Smooth muscle cell (in vitro differentiated cells): ENCODE measurements around the gene GIT2. TPM values are rescaled to one million over a fixed set of nuclear protein-coding genes. Genes with fewer than 3 reads are reported as not detected.

Source experiments
- DNase-seq: peaks from one replicate; lab custom pipeline; 2025; ENCODE audit not compliant: unreplicated experiment; lab: John Stamatoyannopoulos, UW
- H2AFZ ChIP-seq: fragments of 200-600 bp; sonication (generic); 2 replicates; pipeline ENCODE4 v1.6.0; 2016; ENCODE audit warnings: antibody characterized with exemption, low read depth, mild to moderate bottlenecking
- H3F3A ChIP-seq: fragments of 200-600 bp; sonication (generic); 2 replicates; pipeline ENCODE4 v1.6.0; 2017; ENCODE audit warnings: antibody characterized with exemption, low read depth
- H3K27ac ChIP-seq: fragments of 200-600 bp; sonication (generic); 2 replicates; pipeline ENCODE4 v1.5.1; 2016; ENCODE audit warnings: low read depth, mild to moderate bottlenecking
- H3K27me3 ChIP-seq: fragments of 200-600 bp; sonication (generic); 2 replicates; pipeline ENCODE4 v1.6.1; 2016; ENCODE audit warnings: low read depth, mild to moderate bottlenecking
- H3K36me3 ChIP-seq: fragments of 200-600 bp; sonication (generic); 2 replicates; pipeline ENCODE4 v1.5.1; 2016; ENCODE audit warnings: low read depth
- H3K4me1 ChIP-seq: fragments of 200-600 bp; sonication (generic); 2 replicates; pipeline ENCODE4 v1.5.1; 2016; ENCODE audit warnings: low read depth
- H3K4me2 ChIP-seq: fragments of 200-600 bp; sonication (generic); 2 replicates; pipeline ENCODE4 v1.6.0; 2016; ENCODE audit warnings: mild to moderate bottlenecking
- H3K4me3 ChIP-seq: fragments of 200-600 bp; sonication (generic); 2 replicates; pipeline ENCODE4 v1.5.1; 2016; ENCODE audit warnings: mild to moderate bottlenecking
- H3K79me2 ChIP-seq: fragments of 200-600 bp; sonication (generic); 2 replicates; pipeline ENCODE4 v1.6.0; 2016; ENCODE audit warnings: low read depth, mild to moderate bottlenecking
- H3K9ac ChIP-seq: fragments of 200-600 bp; sonication (generic); 2 replicates; pipeline ENCODE4 v1.6.0; 2016; ENCODE audit warnings: low read depth
- H3K9me3 ChIP-seq: fragments of 200-600 bp; sonication (generic); replicated peaks from 2 replicates; pipeline ENCODE4 v1.5.1; 2016; ENCODE audit warnings: low read depth
- H4K20me1 ChIP-seq: fragments of 200-600 bp; sonication (generic); 2 replicates; pipeline ENCODE4 v1.6.0; 2016; ENCODE audit warnings: low read depth
- CTCF ChIP-seq: fragments of 200-600 bp; sonication (generic); IDR thresholded peaks from 2 replicates; pipeline ENCODE4 v1.5.1; 2017; ENCODE audit warnings: borderline replicate concordance, mild to moderate bottlenecking, antibody characterized with exemption; ENCODE audit not compliant: insufficient read depth, poor library complexity, severe bottlenecking
- WGBS: methylation state at CpG from one replicate; pipeline ENCODE4 v1.1.7; 2016; ENCODE audit warnings: low lambda C conversion rate; 5-methylcytosine and 5-hydroxymethylcytosine counted together
- polyA plus RNA-seq: library from polyadenylated mRNA; unstranded; fragments of >200 nt; fragmentation: Nextera tagmentation; extraction: Ambion mirVana; gene quantifications from 2 replicates; pipeline ENCODE4 v1.2.1, GENCODE V29; 2016
- total RNA-seq: library from RNA; depleted of rRNA; stranded (reverse); fragments of >200 nt; gene quantifications from 2 replicates; pipeline ENCODE4 v1.2.3, GENCODE V29; 2014

GIT2 gene
- total and polyA plus RNA-seq, 2 experiments from 2014 or later, result 20.3 to 27.3 TPM

- WGBS, result 91% methylated on average over 5 of the region's 5 CpGs
- no peak for TF ChIP-seq CTCF
- Histone ChIP-seq H3K4me1 (peaks cover 10% of the 10 kb centered on the region), H3K79me2 (no peaks in the 10 kb centered on the region), H4K20me1 (peaks cover 19% of the 10 kb centered on the region), H3K4me2 (peak overlapping the region; percentile 58), H3K4me3 (no peak overlapping the region), H2AFZ (no peak overlapping the region), H3K27ac (peak overlapping the region; percentile 77), H3K36me3 (peaks cover 7% of the 10 kb centered on the region), H3K9ac (no peak overlapping the region), H3K27me3 (no peaks in the 10 kb centered on the region), H3K9me3 (no peaks in the 10 kb centered on the region), H3F3A (peaks cover 12% of the 10 kb centered on the region)
- DNase-seq, result no peak
Observed at GRCh38 chr12:110023059-110023980, 27.2 kb upstream of the GIT2 start.

GRCh38 chr12:110020956-110021355 is 24.8 kb upstream of the GIT2 start:
- no peak for TF ChIP-seq CTCF
- no peak overlapping the region for H3K4me3 ChIP-seq
- no peaks in the 10 kb centered on the region for H3K9me3 ChIP-seq
- H3K27ac ChIP-seq, result no peak overlapping the region
- peaks cover 21% of the 10 kb centered on the region for H3K36me3 ChIP-seq
- H4K20me1 ChIP-seq, result peaks cover 19% of the 10 kb centered on the region
- H3K79me2 ChIP-seq, result no peaks in the 10 kb centered on the region
- H3K4me2 ChIP-seq, result no peak overlapping the region
- peaks cover 10% of the 10 kb centered on the region for H3K4me1 ChIP-seq
- DNase-seq, result no peak
- 96% methylated on average over 4 of the region's 4 CpGs for WGBS
- H3F3A ChIP-seq, result peaks cover 12% of the 10 kb centered on the region
- no peak overlapping the region for H2AFZ ChIP-seq
- no peaks in the 10 kb centered on the region for H3K27me3 ChIP-seq
- H3K9ac ChIP-seq, result no peak overlapping the region

- Histone ChIP-seq H3K36me3 (peaks cover 30% of the 10 kb centered on the region), H4K20me1 (no peaks in the 10 kb centered on the region), H3K27ac (no peak overlapping the region), H3K27me3 (no peaks in the 10 kb centered on the region), H3K9me3 (no peaks in the 10 kb centered on the region), H2AFZ (no peak overlapping the region), H3F3A (no peaks in the 10 kb centered on the region), H3K4me2 (no peak overlapping the region), H3K4me1 (no peaks in the 10 kb centered on the region), H3K9ac (no peak overlapping the region), H3K79me2 (no peaks in the 10 kb centered on the region), H3K4me3 (no peak overlapping the region)
- no peak for TF ChIP-seq CTCF
- DNase-seq, result no peak
- 95% methylated on average over 2 of the region's 2 CpGs for WGBS
Observed at GRCh38 chr12:110015132-110015531, 19.0 kb upstream of the GIT2 start.
